LNCaP clone FGC (cell line): Measurements from ENCODE around the gene PLA2G2C.

Source experiments
- DNase-seq: peaks from one replicate; pipeline ENCODE4 v3.0.0-alpha.2; 2011; ENCODE audit warnings: low read depth
- H3K4me3 ChIP-seq: 2 replicates; pipeline ENCODE4 v1.5.1; 2011; ENCODE audit warnings: mild to moderate bottlenecking, low read depth, low read length, control low read depth
- CTCF ChIP-seq: IDR thresholded peaks from 2 replicates; pipeline ENCODE4 v1.5.1; 2012; ENCODE audit warnings: mild to moderate bottlenecking; ENCODE audit not compliant: control insufficient read depth, insufficient read depth; ENCODE audit errors: extremely low read depth

PLA2G2C gene

GRCh38 chr1:20158358-20159070, 27.8 kb downstream of the PLA2G2C start:
- no peak for TF ChIP-seq CTCF

DNA sequence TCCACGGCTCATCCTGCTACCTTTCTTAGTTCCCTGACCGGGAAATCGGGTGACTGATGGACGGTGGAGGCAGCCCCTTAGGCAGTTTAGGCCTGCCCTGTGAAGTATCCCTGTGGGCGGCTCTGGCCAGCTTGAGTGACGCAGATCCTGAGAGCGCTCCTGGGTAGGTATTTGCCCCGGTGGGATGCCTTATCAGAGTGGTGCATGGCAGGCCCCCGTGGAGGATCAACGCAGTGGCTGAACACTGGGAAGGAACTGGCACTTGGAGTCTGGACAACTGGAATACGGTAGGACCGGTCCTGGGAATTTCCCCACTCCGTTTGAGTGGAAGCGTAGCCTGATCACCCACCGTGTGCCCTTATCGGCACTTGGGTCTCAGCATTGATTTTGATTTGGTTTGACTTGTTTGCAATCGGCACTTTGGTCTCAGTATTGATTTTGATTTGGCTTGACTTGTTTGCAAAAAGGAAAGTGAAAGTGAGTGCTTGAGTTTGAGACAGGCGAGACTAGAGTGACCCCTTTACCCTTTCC, 32.0 kb downstream of the PLA2G2C start:
- no peak for TF ChIP-seq CTCF
- no peak overlapping the region for H3K4me3 ChIP-seq
- no peak for DNase-seq

More at GRCh38 chr1:20158358-20159070, 27.8 kb downstream of the PLA2G2C start:
- H3K4me3 ChIP-seq: no peak overlapping the region
- no peak for DNase-seq

DNA sequence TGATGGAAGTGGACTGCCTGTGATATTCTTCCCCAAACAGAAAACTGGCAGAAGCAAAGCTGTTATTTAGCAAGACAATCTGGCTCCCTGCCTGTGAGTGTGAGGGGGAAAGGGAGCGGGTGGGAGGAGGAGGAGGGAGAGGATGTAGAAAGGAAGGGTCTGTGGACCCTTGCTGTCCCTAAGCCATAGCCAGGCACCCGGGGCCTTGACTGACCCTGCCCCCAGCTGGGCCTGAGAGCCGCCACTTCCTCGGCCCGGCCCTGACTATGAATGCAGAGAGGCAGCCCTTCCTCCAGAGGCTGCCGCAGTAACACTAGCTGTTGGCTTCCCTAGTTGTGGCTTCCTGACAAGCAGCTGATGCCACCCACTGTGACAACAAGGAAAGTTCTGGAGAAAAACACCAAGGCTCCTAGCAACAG, 33.3 kb downstream of the PLA2G2C start:
- H3K4me3 ChIP-seq: no peak overlapping the region
- no peak for TF ChIP-seq CTCF
- DNase-seq: no peak

GRCh38 chr1:20152599-20152930, 33.8 kb downstream of the PLA2G2C start:
- H3K4me3 ChIP-seq: no peak overlapping the region
- TF ChIP-seq CTCF: no peak
- no peak for DNase-seq

DNA sequence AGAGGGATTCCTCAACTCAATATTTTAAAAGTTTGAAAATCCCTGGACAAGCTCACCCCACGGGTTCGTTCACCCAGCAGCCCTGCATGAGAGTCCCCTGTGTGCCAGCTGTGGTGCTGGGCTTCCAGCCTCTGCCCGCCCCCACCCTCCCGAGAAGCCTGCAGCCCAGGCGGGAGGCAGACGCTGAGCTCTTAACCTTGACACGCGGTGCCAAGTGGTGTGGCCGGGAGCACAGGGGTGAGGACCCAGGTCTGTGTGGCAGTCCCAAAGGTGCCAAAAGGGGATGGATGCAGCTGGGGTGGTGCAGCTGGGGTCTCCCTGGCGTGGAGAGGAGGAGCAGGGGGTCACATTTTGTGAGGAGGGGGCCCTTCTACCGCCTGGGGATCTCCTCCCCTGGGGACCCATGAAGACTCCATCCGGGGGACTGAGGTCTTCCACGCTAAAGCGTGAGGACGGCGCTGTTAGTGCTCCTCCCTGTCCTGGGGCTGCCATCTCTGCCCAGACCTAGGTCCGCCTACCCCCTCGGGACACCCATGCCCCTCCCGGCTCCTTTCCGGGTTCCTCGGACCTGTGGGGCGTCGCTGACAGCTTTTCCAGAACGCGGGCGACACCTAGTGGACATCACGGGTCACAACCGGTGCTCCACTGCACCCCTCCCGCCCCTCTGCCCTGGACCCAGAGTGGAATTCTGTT, 34.3 kb downstream of the PLA2G2C start:
- no peak overlapping the region for H3K4me3 ChIP-seq
- TF ChIP-seq CTCF: peak; percentile 70
- no peak for DNase-seq

DNA sequence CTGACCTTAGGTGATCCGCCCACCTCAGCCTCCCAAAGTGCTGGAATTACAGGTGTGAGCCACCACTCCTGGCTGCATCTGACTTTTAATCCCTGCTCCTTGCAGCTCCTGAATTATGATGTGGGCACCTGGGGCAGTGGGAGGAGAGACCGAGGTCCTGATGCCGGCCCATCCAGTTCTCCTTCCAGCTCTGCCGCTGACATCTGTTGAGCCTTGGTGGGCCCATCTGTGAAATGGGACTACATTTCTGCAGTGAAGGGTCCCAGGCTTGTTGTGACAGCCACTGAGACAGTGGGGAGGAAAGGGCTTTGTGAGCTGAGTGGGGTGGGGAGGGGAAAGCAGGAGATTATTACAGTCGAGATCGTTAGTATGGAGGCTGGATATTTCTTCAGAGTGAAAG, 35.3 kb downstream of the PLA2G2C start:
- no peak for TF ChIP-seq CTCF
- no peak for DNase-seq
- H3K4me3 ChIP-seq: no peak overlapping the region
